Pancreas (tissue), 10 donors: ENCODE measurements around the gene ENO4. TPM values are rescaled to one million over a fixed set of nuclear protein-coding genes. Genes with fewer than 3 reads are reported as not detected.

Experiments
- ATAC-seq, 4 donors: fragments of 200-7000 bp; cut with Tn5 transposase; one replicate each; pipeline versions ENCODE4 v1.8.0 to v1.9.1; 2020; ENCODE audit warnings: mild to moderate bottlenecking in 4 of 4, moderate library complexity in 4 of 4
- DNase-seq, 6 donors: peaks; one replicate each; pipeline ENCODE4 v3.0.0-alpha.2; 2020
- FAIRE-seq: peaks from 2 replicates; lab custom pipeline; 2012; peaks lifted over from hg19 to GRCh38; lab: Jason Lieb, UNC
- H3K27ac ChIP-seq, 4 donors: fragments of 200-600 bp; sonication (generic); 1 replicate in 3 of 4; 2 replicates in 1 of 4; pipeline versions ENCODE4 v1.5.0 to v1.8.0; 2020
- H3K27me3 ChIP-seq, 4 donors: fragments of 200-600 bp; one replicate each; pipeline ENCODE4 v1.8.0; 2021
- H3K36me3 ChIP-seq, 3 donors: fragments of 200-600 bp; sonication (generic) in 1 of 3; one replicate each; pipeline versions ENCODE4 v1.5.0 to v1.8.0; 2020 to 2021
- H3K4me1 ChIP-seq, 3 donors: fragments of 200-600 bp; one replicate each; pipeline ENCODE4 v1.8.0; 2021
- H3K4me3 ChIP-seq, 4 donors: fragments of 200-600 bp; sonication (generic) in 2 of 4; one replicate each; pipeline versions ENCODE4 v1.5.0 to v1.8.0; 2020 to 2021
- H3K9me3 ChIP-seq, 4 donors: fragments of 200-600 bp; one replicate each; pipeline ENCODE4 v1.8.0; 2021
- CTCF ChIP-seq, 4 donors: fragments of 200-600 bp; sonication (generic) in 3 of 4; IDR thresholded peaks; one replicate each; pipeline versions ENCODE4 v1.5.0 to v1.8.0; 2021; ENCODE audit warnings: antibody characterized with exemption in 4 of 4
- WGBS, 2 donors: extraction: QIAGEN DNeasy Blood & Tissue Kit; methylation state at CpG; one replicate each; pipeline ENCODE4 v1.1.7; 2013; 5-methylcytosine and 5-hydroxymethylcytosine counted together
- intact Hi-C, 3 donors: fragments of 100-400 bp; cut with DNase I; formaldehyde crosslinking; loops; one replicate each; pipeline versions ENCODE4 v1.11.1 to v1.14.2; 2022
- polyA plus RNA-seq, 2 donors: library from polyadenylated mRNA; stranded (reverse); fragments of 200-250 nt; gene quantifications; one replicate each; pipeline ENCODE4 v1.2.3, GENCODE V29; 2013
- total RNA-seq, 6 donors: library from RNA; stranded (reverse); fragmentation: NEBNext Ultra II Directional in 4 of 6; extraction: Animal tissue kit (Norgen Biotek cat#: 25700) in 4 of 6; gene quantifications; one replicate each; pipeline versions ENCODE4 v1.2.1 to v1.2.4, GENCODE V29; 2021 to 2023
- donor health status: healthy with polysubstance abuse.
- donor health status: DM: no; HTN: no; CAD: no; lungs with moderate emphysema.
- donor health status: DM: no; HTN: no; CAD: no.
- donor health status: control.
- donor health status: control.
- donor health status: Bipolar disorder and iron deficiency.
- donor health status: DM: yes; HTN: yes; CAD: no.
- donor health status: DM: no; HTN: no; CAD: no.
- donor health status: DM: no; HTN: no; CAD: no.
- donor health status: DM: yes; HTN: yes; CAD: no.

ENO4 gene
- total RNA-seq, result under 1 TPM; 0.20 to 0.71 (median 0.23) TPM
- under 1 TPM; 0.15 to 0.33 TPM for polyA plus RNA-seq

GRCh38 chr10:116849248-116850057 is at the start of gene ENO4:
Gene ENO4, plus strand, starts transcription at chr10:116849499. Its CDS starts 68 bp downstream, at chr10:116849567.
- no peaks in the 10 kb centered on the region for H3K27me3 ChIP-seq
- FAIRE-seq (no peak), ATAC-seq (peak; percentile 98 to 99 (median 98)), DNase-seq (peak; percentile 91 to 97 (median 92))
- intact Hi-C loops, result no loop called here
- H3K4me3 ChIP-seq, result peak within 1 kb of the TSS; percentile 73 to 84 (median 78)
- peak within 1 kb of the TSS; percentile 32 to 71 (median 50) for H3K27ac ChIP-seq
- H3K4me1 ChIP-seq, result peaks cover 0 to 8% (median 0%) of the 10 kb centered on the region in 3 donors
- no peaks in the 10 kb centered on the region for H3K36me3 ChIP-seq
- TF ChIP-seq CTCF (IDR thresholded peaks at IDR 0.05), result no peak
- H3K9me3 ChIP-seq, result no peaks in the 10 kb centered on the region
- 1 to 2% methylated on average over 43 to 55 of the region's 55 CpGs for WGBS, 2 donors

- Histone ChIP-seq H3K4me1 (no peaks in the 10 kb centered on the region), H3K27me3 (no peaks in the 10 kb centered on the region), H3K36me3 (no peaks in the 10 kb centered on the region), H3K4me3 (no peak overlapping the region), H3K27ac (no peak overlapping the region), H3K9me3 (no peaks in the 10 kb centered on the region)
- no peak for ATAC-seq
- DNase-seq, result no peak
- WGBS, 2 donors, result 70 to 78% methylated on average over 9 of the region's 9 CpGs
- FAIRE-seq, result no peak
- no peak for TF ChIP-seq CTCF (IDR thresholded peaks at IDR 0.05)
- intact Hi-C loops, result loop anchor here in 2 of 3 donors (5.0 kb wide), 2 partner anchors 367 to 372 kb away; no protein-coding TSS in a partner anchor
Observed at GRCh38 chr10:116800286-116800929, 48.9 kb upstream of the ENO4 start.

GRCh38 chr10:116801658-116802057 is 47.6 kb upstream of the ENO4 start:
- intact Hi-C loops, result loop anchor here in 2 of 3 donors (5.0 kb wide), 2 partner anchors 366 to 371 kb away; no protein-coding TSS in a partner anchor
- Histone ChIP-seq H3K27ac (no peak overlapping the region), H3K9me3 (no peaks in the 10 kb centered on the region), H3K27me3 (no peaks in the 10 kb centered on the region), H3K4me3 (no peak overlapping the region), H3K4me1 (no peaks in the 10 kb centered on the region), H3K36me3 (no peaks in the 10 kb centered on the region)
- FAIRE-seq (no peak), ATAC-seq (no peak), DNase-seq (no peak)
- TF ChIP-seq CTCF (IDR thresholded peaks at IDR 0.05), result no peak
- WGBS, 2 donors, result 71 to 80% methylated on average over 4 of the region's 4 CpGs

- Histone ChIP-seq H3K4me3 (no peak overlapping the region), H3K9me3 (no peaks in the 10 kb centered on the region), H3K36me3 (no peaks in the 10 kb centered on the region), H3K27me3 (no peaks in the 10 kb centered on the region), H3K4me1 (no peaks in the 10 kb centered on the region), H3K27ac (no peak overlapping the region)
- FAIRE-seq (no peak), DNase-seq (peak in 1 of 6 donors; percentile 27), ATAC-seq (no peak)
- 86 to 88% methylated on average over 6 of the region's 6 CpGs for WGBS, 2 donors
- TF ChIP-seq CTCF (IDR thresholded peaks at IDR 0.05), result no peak
- intact Hi-C loops, result loop anchor here in 2 of 3 donors (5.0 kb wide), 2 partner anchors 365 to 370 kb away; no protein-coding TSS in a partner anchor
Observed at GRCh38 chr10:116802474-116802873, 46.8 kb upstream of the ENO4 start.
